ENCODE results near the gene TOPAZ1.

DNA sequence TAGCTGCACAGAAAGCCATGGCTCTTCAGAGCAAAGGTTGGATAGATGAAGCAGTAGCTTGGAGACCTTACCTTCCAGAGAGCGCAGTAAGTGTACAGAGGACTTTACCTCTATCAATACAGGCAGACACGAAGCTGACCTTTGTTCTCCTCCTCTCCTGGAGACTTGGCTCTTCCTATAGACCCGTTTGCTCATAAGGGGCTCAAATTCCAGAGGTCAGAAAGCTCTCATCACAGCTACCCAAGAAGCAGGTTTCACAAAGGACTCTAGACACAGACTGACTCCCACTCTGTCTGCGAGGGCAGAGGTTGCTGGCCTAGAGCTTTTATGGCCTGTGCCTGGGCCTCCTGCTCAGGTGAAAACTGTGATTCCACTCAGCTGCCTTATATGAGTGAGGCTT is 35.4 kb upstream of the TOPAZ1 start:
- TF ChIP-seq CTCF (IDR thresholded peaks at IDR 0.05) (no peak), POLR2A (IDR thresholded peaks at IDR 0.05) (no peak)
